ENCODE results near the gene SLC38A9.

SLC38A9 gene

GRCh38 chr5:55645304-55645703 is 66.8 kb downstream of the SLC38A9 start:
- no peak for DNase-seq

- no peak for DNase-seq
These were observed 73.7 kb downstream of the SLC38A9 start for GRCh38 chr5:55638455-55638854.

- no peak for DNase-seq
These were observed 74.1 kb downstream of the SLC38A9 start for GRCh38 chr5:55638051-55638450.

GRCh38 chr5:55636683-55637082 is 75.4 kb downstream of the SLC38A9 start:
- no peak for DNase-seq

GRCh38 chr5:55636177-55636576 is 75.9 kb downstream of the SLC38A9 start:
- no peak for DNase-seq

- DNase-seq: no peak
These were observed 77.3 kb downstream of the SLC38A9 start for GRCh38 chr5:55634866-55635265.

GRCh38 chr5:55634209-55634805 is 77.8 kb downstream of the SLC38A9 start:
- DNase-seq: no peak

GRCh38 chr5:55633574-55634208 is 78.4 kb downstream of the SLC38A9 start:
- DNase-seq: no peak

GRCh38 chr5:55629815-55630214 is 82.3 kb downstream of the SLC38A9 start:
- no peak for DNase-seq

GRCh38 chr5:55626790-55627189 is 85.3 kb downstream of the SLC38A9 start:
- DNase-seq: no peak

GRCh38 chr5:55625913-55626312 is 86.2 kb downstream of the SLC38A9 start:
- DNase-seq: no peak

- DNase-seq: no peak
These were observed 86.6 kb downstream of the SLC38A9 start for GRCh38 chr5:55625589-55625909.

- DNase-seq: no peak
These were observed 87.1 kb downstream of the SLC38A9 start for GRCh38 chr5:55624841-55625588.

GRCh38 chr5:55623789-55624188 is 88.3 kb downstream of the SLC38A9 start:
- DNase-seq: no peak

- DNase-seq: no peak
These were observed 89.7 kb downstream of the SLC38A9 start for GRCh38 chr5:55622460-55622859.

GRCh38 chr5:55621229-55621628 is 90.9 kb downstream of the SLC38A9 start:
- no peak for DNase-seq

GRCh38 chr5:55620766-55621160 is 91.4 kb downstream of the SLC38A9 start:
- DNase-seq: no peak

GRCh38 chr5:55620009-55620765 is 91.9 kb downstream of the SLC38A9 start:
- DNase-seq: no peak

GRCh38 chr5:55618318-55618717 is 93.8 kb downstream of the SLC38A9 start:
- DNase-seq: no peak

- no peak for DNase-seq
These were observed 98.8 kb downstream of the SLC38A9 start for GRCh38 chr5:55613112-55613868.

GRCh38 chr5:55610542-55610941 is 101.6 kb downstream of the SLC38A9 start:
- DNase-seq: no peak

- no peak for DNase-seq
These were observed 102.7 kb downstream of the SLC38A9 start for GRCh38 chr5:55609413-55609812.

Measured in stimulated activated naive CD4-positive, alpha-beta T cell (primary cell).